LoVo (cell line): Measurements from ENCODE around the gene SHC2.
A peak's percentile ranks its signal among the peaks of the same experiment; 100 is the strongest.
"Not testable (repeated sequence)": the region's sequence is repeated elsewhere in the genome, so short reads cannot be mapped to it uniquely, and the experiment has no call there.

Experiments
- DNase-seq: peaks from one replicate; pipeline ENCODE4 v3.0.0-alpha.2; 2016; ENCODE audit warnings: low spot score

The SHC2 gene

DNA sequence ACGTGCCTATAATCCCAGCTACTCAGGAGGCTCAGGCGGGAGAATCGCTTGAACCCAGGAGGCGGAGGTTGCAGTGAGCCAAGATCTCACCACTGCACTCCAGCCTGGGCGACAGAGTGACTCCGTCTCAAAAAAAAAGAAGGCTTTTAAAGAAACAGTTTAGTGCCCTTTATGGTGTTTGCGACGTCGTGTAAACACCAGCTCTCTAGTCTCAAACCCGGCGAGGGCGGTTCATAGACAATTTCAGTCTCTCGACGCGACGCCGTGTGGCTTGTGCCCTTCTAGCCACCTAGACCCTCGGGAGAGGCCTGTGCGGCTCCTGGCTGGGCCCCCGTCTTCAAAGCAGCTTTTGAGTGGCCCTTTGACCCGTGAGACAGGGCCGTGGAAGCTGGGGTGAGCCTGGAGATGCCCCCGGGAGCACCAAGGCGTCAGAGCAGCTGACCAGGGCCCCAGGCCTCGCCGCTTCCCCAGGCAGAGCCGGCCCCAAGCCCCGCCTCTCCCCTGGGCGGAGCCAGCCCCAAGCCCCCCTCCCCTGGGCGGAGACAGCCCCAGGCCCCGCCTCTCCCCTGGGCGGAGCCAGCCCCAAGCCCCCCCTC, 30.4 kb upstream of the SHC2 start:
- no peak for DNase-seq

DNA sequence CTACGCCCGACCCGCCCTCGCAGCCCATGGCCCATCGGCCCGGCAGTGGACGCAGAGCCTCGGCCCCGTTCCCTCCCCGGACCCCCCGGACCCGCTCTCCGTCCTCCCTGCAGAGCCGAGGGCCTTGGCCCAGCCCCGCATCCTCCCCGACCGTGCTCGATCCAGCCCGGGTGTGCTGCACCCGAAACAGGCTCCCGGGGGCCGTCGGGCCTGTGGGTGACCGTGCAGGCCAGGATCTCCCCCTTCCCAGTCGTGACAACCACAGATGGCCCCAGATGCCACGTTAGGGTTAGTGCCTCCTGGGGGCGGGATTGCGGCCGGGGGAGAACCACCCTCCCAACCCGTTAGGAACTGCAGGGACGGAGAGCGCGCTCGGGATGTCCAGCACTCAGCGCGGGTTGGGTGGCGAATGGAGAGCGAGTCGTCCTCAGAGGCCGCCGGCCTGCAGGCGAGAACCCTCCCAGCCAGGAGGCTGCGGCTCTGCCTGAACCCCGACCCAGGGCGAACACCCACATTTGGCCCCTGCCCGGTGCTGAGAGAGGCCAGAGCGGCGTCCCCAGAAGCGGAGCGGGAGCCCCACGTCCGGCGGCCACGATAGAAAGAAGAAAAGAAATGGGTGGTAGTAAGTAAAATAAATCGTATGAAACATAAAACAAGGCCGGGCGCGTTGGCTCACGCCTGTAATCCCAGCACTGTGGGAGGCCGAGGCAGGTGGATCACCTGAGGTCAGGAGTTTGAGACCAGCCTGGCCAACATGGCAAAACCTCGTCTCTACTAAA, 28.8 kb upstream of the SHC2 start:
- DNase-seq: no peak

GRCh38 chr19:488505-489417, 27.9 kb upstream of the SHC2 start:
- peak; percentile 95 for DNase-seq

GRCh38 chr19:485583-486236, 24.9 kb upstream of the SHC2 start:
- no peak for DNase-seq

GRCh38 chr19:485077-485476, 24.2 kb upstream of the SHC2 start:
- DNase-seq: no peak

DNA sequence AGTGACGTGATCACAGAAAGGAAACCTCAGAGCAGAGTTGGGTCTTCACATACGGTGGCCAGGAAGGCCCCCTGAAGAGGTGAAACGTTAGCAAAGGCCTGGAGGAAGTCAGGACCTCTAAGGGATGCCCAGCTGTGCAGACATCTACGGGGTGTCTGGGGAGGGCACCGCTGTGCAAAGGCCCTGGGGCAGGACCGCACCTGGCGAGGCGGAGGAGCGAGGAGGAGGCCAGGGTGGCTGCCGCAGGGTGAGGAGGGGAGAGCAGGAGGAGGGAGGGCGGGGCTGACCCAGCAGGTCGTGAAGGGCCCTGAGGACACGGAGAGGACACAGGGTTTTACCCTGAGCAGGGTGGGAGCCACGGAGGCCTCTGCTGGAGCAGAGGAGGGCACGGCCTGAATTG, 23.7 kb upstream of the SHC2 start:
- DNase-seq: no peak

DNA sequence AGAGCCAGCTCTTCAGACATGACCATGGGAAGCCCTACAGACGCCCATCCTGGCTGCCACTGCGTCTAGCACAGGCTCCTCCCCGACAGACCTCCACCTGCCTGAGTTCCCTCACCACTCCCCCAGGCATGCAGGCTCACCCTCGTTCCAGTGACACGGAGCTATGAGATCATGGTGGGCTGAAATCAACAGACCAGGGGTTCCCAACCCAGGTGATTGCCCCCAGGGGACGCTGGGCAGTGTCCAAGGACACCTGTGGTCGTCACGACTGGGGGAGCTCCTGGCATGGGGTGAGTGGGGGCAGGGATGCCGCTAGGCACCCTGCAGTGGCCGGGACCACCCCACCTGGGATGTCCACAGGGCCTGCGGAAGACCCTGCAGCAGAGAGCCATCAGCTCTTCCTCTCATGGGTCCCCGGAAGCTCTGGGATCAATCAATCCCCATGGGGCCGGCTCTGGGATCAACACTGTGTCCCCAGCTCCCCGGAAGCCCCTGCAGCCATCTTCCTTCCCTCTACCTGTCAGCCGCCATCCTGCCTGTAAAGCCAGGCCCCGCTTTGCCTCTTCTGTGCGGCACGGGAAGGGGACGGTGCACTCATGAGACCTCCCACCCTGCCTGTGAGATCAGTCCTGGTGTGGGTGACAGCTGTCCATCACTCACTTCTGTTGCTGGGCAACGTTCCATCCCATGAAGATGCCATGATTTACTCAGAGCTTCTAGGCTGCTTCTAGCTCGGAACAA, 22.7 kb upstream of the SHC2 start:
- DNase-seq: no peak

GRCh38 chr19:482186-483041, 21.6 kb upstream of the SHC2 start:
- no peak for DNase-seq

DNA sequence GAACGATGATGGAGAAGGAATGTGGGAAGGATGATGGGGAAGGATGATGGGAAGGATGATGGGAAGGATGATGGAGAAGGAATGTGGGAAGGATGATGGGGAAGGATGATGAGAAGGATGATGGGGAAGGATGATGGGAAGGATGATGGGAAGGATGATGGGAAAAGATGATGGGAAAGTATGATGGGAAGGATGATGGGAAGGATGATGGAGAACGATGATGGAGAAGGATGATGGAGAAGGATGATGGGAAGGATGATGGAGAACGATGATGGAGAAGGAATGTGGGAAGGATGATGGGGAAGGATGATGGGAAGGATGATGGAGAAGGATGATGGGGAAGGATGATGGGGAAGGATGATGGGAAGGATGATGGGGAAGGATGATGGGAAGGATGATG, 20.3 kb upstream of the SHC2 start:
- DNase-seq: not testable (repeated sequence)

DNA sequence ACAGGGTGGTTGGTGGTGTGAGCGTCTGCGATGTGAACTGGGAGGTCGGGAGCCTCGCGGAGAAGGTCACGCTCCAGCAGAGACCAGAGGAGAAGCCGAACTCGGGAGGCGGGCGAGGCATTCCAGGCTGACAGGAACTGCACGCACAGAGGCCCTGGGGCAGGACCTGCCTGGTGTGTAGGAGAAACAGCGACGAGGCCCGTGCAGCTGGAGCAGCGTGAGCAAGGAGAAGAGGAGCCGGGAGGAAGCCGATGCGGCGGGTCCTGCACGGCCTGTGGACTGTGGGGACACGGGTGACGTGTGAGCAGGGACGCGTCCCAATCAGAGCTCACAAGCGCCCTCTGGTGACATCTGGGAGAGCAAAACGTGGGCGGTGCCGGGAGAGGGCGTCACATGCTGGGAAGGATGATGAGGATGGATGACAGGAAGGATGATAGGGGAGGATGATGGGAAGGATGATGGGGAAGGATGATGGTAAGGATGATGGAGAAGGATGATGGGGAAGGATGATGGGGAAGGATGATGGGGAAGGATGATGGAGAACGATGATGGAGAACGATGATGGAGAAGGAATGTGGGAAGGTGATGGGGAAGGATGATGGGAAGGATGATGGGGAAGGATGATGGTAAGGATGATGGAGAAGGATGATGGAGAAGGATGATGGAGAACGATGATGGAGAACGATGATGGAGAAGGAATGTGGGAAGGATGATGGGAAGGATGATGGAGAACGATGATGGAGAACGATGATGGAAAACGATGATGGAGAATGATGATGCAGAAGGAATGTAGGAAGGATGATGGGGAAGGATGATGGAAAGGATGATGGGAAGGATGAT, 19.4 kb upstream of the SHC2 start:
- no peak for DNase-seq

DNA sequence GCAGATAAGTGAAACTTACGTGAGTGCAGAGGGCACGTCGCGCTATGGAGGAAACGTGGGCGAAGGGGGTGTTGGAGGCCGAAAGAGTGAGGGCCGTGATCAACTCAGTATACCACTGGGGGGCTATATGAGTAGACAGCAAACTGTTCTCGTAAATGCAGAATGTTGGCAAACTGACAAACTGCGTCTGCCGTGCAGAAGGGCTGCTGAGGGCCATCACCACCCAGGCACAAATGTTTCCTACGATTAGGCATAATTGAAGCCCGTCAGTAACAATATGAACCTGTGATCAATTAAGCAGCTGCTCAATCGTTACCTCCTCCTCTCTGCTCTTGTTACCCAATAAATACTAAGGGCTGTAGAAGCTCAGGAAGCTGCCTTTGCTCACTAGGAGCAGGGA, 18.1 kb upstream of the SHC2 start:
- DNase-seq: no peak

GRCh38 chr19:478236-478903, 17.5 kb upstream of the SHC2 start:
- no peak for DNase-seq

DNA sequence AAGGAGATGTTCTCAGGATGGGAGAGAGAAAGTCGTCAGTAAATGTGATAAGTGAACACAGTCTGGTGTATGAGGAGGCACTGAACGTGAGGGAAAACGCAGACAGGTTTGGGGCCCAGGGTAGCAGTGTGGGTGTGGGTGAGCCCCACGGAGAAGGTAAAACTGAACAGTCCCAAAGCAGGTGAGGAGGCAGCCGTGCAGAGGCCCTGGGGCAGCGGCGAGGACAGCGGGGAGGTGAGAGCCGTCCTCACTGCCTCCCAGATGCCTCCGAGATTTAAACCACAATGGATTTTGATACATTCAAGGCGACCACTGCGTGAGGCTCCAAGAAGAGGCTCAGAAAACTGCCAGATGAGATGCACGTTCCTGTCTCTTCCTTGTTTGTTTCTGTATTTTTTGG, 14.5 kb upstream of the SHC2 start:
- DNase-seq: no peak

- no peak for DNase-seq
Measured at GRCh38 chr19:474126-475078, 13.6 kb upstream of the SHC2 start.

GRCh38 chr19:472005-472858, 11.4 kb upstream of the SHC2 start:
- no peak for DNase-seq

DNA sequence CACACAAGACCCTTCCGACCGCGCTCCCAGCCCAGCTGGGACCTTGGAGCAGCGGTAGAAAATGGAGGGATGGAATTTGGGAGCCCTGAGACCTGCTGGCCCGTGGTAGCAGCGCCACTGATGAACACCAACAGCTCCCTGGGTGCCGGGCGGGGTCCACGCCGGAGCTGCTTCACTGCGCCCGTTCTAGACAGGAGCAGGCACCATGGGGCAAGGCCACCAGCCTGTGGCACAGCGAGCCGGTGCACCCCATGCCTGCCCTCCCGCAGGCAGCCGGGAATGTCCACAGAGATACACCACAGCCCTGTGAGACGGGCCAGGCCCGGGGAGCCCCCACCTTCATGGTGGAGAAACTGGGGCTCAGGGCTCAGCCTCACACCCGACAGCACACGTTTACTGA, 9.9 kb upstream of the SHC2 start:
- no peak for DNase-seq

- DNase-seq: no peak
Measured at GRCh38 chr19:469833-470232, 9.0 kb upstream of the SHC2 start.
